HG03103 (cell line): ENCODE results near the gene CACNB4.
"Not testable (repeated sequence)": the region's sequence is repeated elsewhere in the genome, so short reads cannot be mapped to it uniquely, and the experiment has no call there.

Experiments
- ATAC-seq: cut with Tn5 transposase; IDR thresholded peaks from one replicate; pipeline ENCODE4 v1.9.1; 2021; ENCODE audit warnings: low read depth; ENCODE audit not compliant: unreplicated experiment

Gene CACNB4

DNA sequence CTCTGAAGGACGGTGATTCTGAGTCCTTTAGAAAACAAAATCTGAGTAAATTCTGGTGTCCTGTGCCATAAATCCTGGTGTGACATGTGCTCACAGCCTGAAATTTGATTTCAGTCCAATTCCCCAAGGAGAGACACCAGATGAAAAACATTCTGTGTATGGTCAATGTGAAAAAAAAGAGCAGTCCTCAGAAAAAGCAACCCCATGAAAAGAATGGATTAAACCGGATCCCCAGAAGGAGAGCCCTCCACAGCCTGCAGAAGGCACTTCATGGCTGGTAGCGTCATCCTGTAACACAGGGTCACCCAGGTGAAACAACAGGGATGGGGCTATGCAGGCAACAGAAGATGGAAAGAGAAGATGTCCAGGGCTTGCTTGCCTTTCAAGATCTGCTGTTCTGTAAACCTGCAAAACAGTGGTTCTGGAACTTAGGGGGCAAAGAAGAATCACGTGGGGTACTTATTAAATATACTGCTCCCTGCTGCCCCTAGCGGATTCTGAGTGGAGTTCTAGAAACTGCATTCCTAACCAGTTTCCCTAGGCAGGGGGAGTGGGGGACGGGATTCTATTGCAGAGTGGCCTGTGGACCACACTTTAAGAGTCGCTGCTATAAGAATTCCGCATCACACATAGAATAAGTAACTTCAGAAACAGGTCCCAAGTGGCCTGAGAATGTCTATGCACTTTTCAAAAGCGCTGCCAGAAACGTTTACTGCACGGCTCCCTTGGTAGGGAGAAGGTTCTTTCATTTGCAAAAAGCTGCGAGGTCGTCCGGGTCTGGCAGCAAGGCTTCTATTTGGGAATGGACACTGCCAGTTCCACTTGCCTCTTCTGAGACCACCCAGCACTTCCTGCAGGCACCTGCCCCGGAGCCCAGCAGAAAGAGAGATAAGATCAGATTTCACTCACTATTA is 151.7 kb downstream of the CACNB4 start:
- ATAC-seq = peak; percentile 71

DNA sequence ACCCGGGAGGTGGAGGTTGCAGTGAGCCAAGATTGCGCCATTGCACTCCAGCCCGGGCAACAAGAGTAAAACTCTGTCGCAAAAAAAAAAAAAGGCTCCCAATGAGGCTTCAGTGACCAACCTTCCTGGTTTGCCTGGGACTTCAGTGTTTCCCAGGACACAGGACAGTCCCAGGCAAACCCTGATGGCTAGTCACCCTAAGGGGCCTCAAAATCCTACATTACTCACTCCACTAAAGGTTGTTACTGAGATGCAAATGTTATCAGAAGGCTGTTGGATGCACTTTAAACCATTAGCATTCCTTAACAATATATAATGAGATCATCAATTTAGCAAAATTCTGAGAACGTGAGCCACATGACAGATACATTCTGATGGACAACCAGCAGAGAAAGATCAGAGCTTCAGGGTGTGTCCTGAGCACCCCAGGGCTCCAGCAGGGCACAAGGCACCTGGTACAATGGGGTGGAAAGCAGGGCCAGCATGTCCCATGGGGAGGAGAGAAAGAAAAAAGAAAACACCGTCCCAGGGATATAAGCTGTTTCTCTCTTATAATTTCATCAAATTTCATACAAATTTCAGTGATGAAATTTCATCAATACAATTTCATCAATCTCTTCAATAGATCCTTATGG is 152.5 kb downstream of the CACNB4 start:
- ATAC-seq = no peak

DNA sequence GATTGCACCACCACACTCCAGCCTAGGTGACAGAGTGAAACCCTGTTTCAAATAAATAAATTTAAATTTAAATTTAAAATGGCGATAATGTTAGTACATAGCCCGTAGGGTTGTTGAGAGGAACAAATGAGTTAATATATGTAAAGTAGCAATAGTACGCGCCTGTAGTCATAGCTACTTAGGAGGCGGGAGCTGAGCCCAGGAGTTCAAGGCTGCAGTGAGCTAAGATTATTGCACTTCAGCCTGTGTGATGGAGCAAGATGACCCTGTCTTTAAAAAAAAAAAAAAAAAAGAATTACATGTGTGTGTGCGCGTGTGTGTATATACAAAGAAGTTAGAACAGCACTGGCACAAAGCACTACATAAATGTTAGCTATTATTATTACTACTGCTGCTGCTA is 153.2 kb downstream of the CACNB4 start:
- ATAC-seq = no peak

DNA sequence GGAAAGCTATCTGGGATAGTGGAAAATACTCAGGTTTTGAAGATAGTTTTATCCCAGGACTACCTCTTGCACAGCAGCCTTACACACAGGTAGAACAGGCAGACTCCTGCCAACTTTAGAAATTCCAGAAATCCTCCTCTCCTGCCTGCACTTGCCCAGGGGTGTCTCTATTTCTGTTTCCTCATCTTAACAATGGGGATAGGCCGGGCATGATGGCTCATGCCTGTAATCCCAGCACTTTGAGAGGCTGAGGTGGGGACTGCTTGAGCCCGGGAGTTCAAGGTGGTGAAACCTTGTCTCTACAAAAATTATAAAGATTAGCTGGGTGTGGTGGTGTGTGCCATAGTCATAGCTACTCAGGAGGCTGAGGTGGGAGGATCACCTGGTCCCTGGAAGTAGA is 153.7 kb downstream of the CACNB4 start:
- no peak for ATAC-seq

DNA sequence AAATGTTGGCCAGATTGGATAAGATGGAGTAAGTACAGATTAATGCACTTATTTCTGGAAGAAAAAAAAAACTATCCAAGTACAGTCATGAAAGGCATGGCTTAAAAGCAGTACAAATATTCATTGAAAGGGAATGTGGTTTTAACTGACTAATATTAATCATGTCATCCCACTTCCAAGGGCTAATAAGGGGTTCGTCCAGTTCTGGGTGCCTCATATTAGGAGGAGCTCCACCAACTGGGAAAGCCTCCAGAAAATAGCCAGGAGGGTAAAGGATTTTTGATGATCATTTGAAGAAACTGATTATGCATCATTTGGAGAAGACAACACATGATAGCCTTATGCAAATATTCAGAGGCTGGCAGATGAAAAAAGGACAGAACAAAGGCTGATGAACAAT is 155.4 kb downstream of the CACNB4 start:
- no peak for ATAC-seq

DNA sequence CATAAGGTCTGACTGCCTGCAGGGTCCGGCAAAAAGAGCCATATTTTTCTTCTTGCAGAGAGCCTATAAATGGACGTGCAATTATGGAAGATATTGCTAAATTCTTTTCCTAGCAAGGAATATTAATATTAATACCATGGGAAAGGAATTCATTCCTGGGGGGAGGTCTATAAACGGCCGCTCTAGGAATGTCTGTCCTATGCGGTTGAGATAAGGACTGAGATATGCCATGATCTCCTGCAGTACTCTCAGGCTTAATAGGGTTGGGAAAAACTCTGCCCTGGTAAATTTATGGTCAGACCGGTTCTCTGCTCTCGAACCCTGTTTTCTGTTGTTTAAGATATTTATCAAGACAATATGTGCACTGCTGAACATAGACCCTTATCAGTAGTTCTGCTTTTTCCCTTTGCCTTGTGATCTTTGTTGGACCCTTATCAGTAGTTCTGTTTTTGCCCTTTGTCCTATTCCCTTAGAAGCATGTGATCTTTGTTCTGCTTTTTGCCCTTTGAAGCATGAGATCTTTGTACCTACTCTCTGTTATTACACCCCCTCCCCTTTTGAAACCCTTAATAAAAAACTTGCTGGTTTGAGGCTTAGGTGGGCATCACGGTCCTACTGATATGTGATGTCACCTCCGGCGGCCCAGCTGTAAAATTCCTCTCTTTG is 156.2 kb downstream of the CACNB4 start:
- ATAC-seq = not testable (repeated sequence)

DNA sequence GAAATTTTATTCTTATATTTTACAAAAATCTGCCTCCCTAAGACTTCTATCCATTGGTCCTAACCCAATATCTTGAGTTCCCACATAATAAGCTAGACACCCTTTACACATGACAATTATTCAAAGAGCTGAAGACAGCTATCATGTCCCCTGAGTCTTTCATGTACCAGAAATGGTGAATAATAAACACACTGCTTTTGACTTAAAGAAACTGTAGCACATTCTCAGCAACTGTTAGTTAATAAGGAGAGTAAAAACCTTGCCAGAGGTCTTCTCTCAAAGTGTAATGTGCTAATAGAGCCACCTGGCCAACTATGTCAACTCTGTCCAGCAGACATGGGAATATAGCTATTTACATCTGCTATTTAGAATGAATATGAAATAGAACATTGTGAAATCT is 160.9 kb downstream of the CACNB4 start:
- ATAC-seq = no peak

DNA sequence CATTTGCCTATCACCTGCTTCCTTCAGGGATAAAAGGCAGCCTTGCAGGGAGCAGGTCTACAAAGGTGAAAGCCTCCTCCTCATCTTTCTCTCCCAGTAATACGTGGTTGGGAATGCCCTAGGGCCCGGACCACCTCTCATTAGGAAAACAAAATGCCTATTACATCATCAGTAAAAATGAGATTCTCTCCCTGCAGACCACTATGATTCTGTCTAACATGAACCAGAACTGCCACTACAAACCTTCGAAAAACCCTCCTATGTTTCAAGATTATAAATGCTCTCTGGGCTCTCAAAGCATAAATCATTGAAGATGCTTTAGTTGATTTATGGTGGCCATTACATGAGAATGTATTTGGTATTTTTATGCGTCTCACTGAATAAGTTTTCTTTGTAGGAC is 162.2 kb downstream of the CACNB4 start:
- ATAC-seq = no peak

DNA sequence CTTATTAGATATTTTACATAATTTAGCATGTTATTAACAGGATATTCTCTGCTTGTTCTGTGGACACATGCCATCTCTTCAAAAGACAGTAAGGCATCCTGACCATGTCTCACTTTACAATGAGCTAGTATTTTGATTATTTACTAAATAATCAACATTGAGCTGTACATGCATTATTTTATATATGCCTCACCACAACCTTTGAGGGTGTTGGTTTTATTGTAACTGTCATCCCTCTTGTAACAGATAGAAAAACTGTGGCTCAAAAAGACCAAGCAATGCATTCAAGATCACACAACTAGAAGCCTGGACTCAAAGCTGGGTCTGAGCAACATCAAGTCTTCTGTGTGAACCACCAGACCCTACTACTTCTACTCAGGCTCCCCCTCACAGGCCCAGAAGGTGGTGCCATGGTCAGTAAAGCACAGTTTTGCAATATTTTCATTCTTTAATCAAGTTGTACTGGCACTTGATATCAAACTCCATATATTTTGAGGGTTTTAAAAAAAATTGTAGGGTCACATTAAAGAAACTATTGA is 165.5 kb downstream of the CACNB4 start:
- ATAC-seq = no peak

DNA sequence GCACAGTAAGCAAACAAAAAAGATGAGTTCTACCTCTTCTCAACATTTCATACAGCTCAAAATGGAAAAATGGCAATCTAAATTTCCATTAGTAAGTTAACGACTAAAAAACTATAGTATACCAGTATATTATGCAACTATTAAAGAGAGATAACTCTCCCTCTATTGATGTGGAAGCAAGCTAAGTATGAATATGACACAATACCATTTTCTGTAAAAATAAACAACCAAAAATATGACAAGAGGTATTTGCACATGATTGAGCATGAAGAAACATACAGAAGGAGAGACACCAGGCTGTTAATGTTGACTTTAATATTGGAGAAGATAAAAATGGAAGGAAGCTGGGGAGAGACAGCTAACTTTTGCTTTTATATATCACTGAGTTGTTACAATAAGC is 167.1 kb downstream of the CACNB4 start:
- ATAC-seq = no peak

DNA sequence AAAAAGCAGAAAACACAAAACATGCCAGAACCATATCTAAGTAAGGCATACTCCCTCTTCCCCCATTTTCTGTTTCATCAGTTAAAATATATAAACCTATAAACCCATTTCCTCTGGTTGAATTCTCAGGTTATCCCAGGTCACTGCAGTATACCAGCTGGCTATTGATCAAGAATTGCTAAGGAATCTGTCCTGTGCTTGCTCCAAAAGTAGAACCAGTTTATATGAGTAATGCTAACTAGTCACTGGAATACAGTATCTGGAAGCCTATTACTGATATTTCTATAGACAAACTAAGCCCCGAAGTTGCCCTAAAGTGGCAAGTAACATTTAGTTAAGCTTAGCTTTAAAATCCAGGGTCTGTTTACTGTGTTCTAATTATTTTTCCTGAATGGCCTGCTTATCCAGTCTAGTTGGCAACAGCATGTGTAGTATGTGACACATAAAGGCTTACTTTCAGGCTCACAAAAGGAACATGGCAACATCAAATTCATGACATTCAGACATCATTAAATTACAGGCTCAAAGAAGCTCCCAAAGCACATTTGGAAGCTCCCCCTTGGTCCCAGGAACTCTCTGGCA is 167.7 kb downstream of the CACNB4 start:
- ATAC-seq = no peak

DNA sequence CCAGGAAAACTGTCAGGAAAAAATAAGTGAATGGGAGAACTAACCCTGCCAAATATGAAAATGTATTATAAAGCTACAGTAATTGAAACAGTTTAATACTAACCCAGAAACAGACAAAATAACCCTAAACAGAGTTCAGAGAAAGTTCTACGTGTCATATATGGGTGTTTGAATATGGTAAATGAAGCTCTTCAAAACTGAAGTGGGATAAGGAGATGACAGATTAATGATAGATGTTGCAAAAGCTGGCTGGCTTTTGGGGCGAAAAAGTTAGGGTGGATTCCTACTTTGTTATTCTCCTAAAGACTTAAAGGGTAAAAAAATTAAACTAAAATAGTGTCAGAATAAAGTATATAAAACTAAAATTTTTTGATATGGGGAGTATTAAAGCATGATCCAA is 168.8 kb downstream of the CACNB4 start:
- no peak for ATAC-seq

DNA sequence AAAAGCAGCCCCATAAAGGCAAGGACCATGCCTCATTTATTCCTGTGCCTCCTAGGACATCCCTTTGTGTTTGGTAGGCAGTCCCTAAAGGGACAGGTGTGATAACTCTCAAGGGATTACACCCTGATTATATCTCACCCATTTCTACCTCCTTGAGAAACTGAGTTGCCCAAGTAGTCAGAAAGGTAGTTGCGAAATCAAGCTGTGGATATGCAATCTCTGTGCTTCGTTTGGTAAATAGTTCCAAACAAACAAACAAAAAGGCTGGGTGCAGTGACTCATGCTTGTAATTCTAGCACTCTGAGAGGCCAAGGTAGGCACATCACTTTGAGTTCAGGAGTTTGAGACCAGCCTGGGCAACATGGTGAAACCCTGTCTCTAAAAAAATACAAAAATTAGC is 170.5 kb downstream of the CACNB4 start:
- ATAC-seq = no peak

DNA sequence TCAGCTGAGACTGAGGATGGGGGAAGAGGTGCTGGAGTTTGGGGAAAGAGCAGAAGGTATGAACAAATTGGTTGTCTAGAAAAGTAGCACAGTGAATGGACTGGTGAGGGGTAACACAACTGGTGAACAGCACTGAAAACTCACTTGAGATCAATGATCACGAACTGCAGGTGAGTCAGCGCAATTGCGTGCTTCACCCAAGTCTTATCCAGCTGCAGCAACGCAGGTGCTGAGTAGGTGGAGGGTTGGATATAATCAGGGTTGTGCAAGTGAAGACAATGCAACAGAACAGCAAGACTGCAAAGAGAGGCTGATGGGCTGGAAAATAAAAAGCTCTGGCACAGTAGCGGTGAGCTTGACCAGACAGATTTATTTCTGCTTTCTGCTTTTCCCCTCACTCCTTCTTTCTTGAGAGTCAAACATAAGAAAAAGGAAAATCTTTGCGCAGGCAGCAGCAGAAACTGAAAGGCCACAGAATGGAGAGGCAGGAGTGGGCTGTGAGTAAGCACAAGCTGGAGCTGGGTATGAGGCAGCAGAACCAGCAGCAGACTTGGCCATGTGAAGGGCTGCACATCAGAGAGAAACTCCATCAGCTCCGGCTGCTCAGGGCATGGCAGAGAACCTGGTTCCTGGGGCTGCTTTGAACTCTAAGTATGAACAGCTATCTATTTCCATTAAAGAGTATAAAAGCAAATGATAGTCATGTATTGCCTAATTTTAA is 171.2 kb downstream of the CACNB4 start:
- no peak for ATAC-seq

DNA sequence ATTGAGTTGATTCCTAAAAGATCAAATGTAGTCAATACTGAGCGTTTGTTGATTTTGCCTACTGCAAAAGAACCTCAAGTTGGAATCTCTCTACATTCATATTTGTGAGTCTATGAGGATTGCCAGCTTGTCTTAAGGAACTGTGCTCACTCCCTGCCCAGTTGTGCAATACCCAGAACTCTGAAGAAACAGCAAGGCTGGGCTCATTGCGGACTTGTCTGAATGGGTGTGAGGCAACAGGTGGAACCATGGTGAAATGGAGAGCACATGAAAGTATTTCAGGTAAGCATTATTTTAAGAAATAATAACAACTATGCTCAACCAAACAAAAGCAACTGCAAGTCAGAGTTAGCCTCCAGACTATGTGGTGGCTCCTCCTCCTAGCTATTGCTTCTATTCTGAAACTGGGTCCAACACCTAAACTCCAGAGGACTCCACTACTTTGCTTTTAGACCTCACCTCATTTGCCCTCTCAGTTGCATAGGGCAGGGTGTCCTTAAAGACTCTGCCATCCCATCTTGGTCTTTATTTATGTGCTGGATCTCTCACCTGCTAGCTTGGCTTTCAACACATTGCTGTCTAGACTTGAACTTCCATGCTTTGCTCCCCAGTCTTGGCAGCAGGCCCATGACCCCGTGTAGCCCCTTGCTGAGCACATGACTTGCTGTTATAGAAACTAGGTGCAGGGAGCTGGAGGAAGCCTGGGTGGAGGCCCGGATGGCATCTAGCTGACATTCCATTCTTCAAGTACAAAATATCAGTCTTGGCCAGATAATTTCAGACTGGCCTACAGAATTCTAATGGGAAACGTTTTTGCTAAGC is 175.8 kb downstream of the CACNB4 start:
- ATAC-seq = no peak

DNA sequence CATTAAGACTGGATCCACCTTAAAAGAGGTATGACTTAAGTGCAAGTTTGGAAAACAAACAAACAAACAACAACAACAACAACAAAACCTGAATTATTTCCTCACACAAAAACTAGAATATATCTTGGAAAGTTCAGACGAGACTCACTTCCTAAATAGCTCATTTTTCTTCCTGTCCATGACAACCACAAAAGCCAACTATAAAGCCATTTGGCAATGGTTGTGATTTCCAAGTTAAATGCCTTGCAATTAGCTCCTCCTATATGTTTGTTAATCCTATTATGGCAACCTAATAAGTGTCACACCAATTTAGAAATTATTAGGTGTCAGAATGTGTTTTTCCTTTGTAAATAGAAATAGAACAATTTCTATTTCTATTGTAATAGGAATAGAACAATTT is 179.1 kb downstream of the CACNB4 start:
- no peak for ATAC-seq

DNA sequence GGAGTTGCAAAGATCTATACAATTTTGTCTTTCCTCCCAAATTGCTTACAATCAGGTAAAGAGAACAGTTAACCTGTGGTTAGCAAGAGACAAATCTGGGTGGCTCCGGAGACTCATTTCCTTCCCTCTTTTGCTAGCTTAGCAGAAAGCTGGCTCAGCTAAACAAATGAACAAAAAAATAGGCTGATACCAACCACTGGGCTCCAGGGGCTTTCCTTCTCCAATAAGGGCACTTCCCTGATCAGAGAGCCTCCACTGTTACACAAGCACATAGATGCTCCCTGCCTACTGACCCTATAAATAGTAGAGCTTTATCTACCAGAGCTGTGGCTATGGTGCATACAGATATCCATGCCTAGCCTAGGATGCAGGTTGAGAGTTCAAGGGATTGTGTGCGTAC is 180.5 kb downstream of the CACNB4 start:
- no peak for ATAC-seq

DNA sequence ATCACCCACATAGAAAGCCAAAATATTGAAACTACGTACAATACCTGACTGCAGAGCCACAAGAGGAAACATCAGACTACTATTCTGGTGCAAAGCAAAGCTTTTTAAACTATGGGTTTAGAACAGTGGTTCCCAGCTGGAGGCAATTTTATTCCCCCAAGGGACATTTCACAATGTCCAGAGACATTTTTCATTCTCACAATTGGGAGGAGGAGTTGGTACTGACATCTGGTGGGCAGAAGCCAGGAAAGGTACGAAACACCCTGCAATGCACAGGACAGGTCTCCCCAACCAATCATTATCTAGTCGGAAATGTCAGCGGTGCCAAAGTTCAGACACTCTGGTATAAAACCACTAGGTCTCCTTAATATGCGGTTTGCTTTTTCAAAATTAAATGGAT is 182.2 kb downstream of the CACNB4 start:
- no peak for ATAC-seq

DNA sequence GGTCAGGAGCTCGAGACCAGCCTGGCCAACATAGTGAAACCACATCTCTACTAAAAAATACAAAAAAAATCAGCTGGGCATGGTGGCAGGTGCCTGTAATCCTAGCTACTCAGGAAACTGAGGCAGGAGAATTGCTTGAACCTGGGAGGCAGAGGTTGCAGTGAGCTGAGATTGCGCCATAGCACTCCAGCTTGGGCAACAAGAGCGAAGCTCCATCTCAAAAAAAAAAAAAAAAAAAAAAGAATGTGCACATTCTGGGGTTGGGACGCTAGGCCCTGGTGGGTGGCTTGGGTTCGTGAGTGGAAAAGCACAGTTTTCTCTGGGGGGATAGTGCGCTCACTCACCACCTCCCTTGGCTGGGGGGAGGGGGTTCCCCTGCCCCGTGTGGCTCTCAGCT is 183.2 kb downstream of the CACNB4 start:
- ATAC-seq = not testable (repeated sequence)
